HEK293T (cell line): Measurements from ENCODE around the gene PBOV1.

Experiments
- ARNT ChIP-seq: fragments of 450-650 bp; IDR thresholded peaks from 2 replicates; pipeline ENCODE4 v1.6.1; 2017; ENCODE audit warnings: mild to moderate bottlenecking
- BHLHE40 ChIP-seq: fragments of 450-650 bp; IDR thresholded peaks from 2 replicates; pipeline ENCODE4 v1.6.1; 2016; ENCODE audit warnings: mild to moderate bottlenecking, moderate library complexity, borderline replicate concordance
- ZNF384 ChIP-seq: fragments of 450-650 bp; IDR thresholded peaks from 2 replicates; pipeline ENCODE4 v1.6.1; 2016
- TF ChIP-seq, protein P1 (sequence below): fragments of 450-650 bp; IDR thresholded peaks from 2 replicates; pipeline ENCODE4 v1.6.1; 2016

- TF ChIP-seq ARNT (no peak), BHLHE40 (no peak), ZNF384 (no peak)
- TF ChIP-seq, protein P1, sequence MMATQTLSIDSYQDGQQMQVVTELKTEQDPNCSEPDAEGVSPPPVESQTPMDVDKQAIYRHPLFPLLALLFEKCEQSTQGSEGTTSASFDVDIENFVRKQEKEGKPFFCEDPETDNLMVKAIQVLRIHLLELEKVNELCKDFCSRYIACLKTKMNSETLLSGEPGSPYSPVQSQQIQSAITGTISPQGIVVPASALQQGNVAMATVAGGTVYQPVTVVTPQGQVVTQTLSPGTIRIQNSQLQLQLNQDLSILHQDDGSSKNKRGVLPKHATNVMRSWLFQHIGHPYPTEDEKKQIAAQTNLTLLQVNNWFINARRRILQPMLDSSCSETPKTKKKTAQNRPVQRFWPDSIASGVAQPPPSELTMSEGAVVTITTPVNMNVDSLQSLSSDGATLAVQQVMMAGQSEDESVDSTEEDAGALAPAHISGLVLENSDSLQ: no peak
Observed at GRCh38 chr6:138205437-138206094, 12.7 kb downstream of the PBOV1 start.
